H1 (cell line): ENCODE measurements around the gene PTPRR. TPM values are rescaled to one million over a fixed set of nuclear protein-coding genes. Genes with fewer than 3 reads are reported as not detected.

Experiments used
- CTCF ChIA-PET: fragments of 300-600 bp; sonication (Branson Sonifier 250); formaldehyde crosslinking; loops from one replicate; lab custom pipeline; 2021; ENCODE audit not compliant: partially characterized antibody; lab: Charles Lee
- POLR2A ChIA-PET: fragments of 300-600 bp; sonication (Branson Sonifier 250); formaldehyde crosslinking; loops from one replicate; lab custom pipeline; 2021; ENCODE audit warnings: inconsistent platforms; ENCODE audit not compliant: partially characterized antibody; lab: Charles Lee
- DNase-seq, 2 experiments: peaks; one replicate each; pipeline versions ENCODE4 v3.0.0 to v3.0.0-alpha.2; 2010 to 2022; ENCODE audit warnings: low spot score in 2 of 2, low read depth in 1 of 2, mixed read lengths in 1 of 2
- FAIRE-seq: peaks from 2 replicates; lab custom pipeline; 2011; peaks lifted over from hg19 to GRCh38; lab: Jason Lieb, UNC
- H2AFZ ChIP-seq: 2 replicates; pipeline ENCODE4 v1.8.1; 2012; ENCODE audit warnings: low read length, inconsistent platforms
- H2AK5ac ChIP-seq: 2 replicates; pipeline ENCODE4 v1.6.1; 2013; ENCODE audit warnings: low read depth, low read length
- H2BK120ac ChIP-seq: replicated peaks from 2 replicates; pipeline ENCODE3; 2013; ENCODE audit warnings: low read depth, low read length, inconsistent platforms
- H2BK12ac ChIP-seq: 2 replicates; pipeline ENCODE4 v1.6.1; 2013; ENCODE audit warnings: low read depth, low read length
- H2BK15ac ChIP-seq: 2 replicates; pipeline ENCODE4 v1.6.1; 2013; ENCODE audit warnings: low read length
- H2BK20ac ChIP-seq: 2 replicates; pipeline ENCODE4 v1.6.1; 2013; ENCODE audit warnings: low read length
- H2BK5ac ChIP-seq: 2 replicates; pipeline ENCODE4 v1.6.1; 2013; ENCODE audit warnings: low read depth, low read length
- H3K14ac ChIP-seq: 2 replicates; pipeline ENCODE4 v1.6.1; 2013; ENCODE audit warnings: inconsistent platforms; ENCODE audit not compliant: insufficient read length
- H3K18ac ChIP-seq: 2 replicates; pipeline ENCODE4 v1.6.1; 2013; ENCODE audit warnings: low read length; ENCODE audit errors: extremely low read depth
- H3K23ac ChIP-seq: 2 replicates; pipeline ENCODE4 v1.6.1; 2013; ENCODE audit warnings: inconsistent platforms; ENCODE audit not compliant: insufficient read length
- H3K23me2 ChIP-seq: 2 replicates; pipeline ENCODE4 v1.6.1; 2013; ENCODE audit warnings: low read depth, low read length
- H3K27ac ChIP-seq: 2 replicates; pipeline ENCODE4 v1.6.1; 2011; ENCODE audit warnings: low read depth, low read length, inconsistent platforms
- H3K27me3 ChIP-seq, 4 experiments: replicated peaks in 1 of 4; 1 replicate in 1 of 4; 2 replicates in 3 of 4; pipeline versions ENCODE4 v1.6.1 to v1.8.1; 2011 to 2013; ENCODE audit warnings: low read length in 3 of 4, mild to moderate bottlenecking in 3 of 4, inconsistent platforms in 2 of 4, mixed read lengths in 2 of 4, moderate library complexity in 1 of 4; ENCODE audit not compliant: control insufficient read depth in 3 of 4, insufficient read depth in 3 of 4; ENCODE audit errors: extremely low read depth in 1 of 4
- H3K36me3 ChIP-seq, 4 experiments: 2 replicates each; pipeline versions ENCODE4 v1.6.1 to v1.8.1; 2011 to 2013; ENCODE audit warnings: mild to moderate bottlenecking in 4 of 4, low read length in 3 of 4, moderate library complexity in 2 of 4, control low read depth in 1 of 4, inconsistent platforms in 1 of 4; ENCODE audit not compliant: insufficient read depth in 4 of 4, control insufficient read depth in 2 of 4
- H3K4ac ChIP-seq: replicated peaks from 2 replicates; pipeline ENCODE3; 2013; ENCODE audit warnings: low read length, low read depth, mixed read lengths, inconsistent platforms; ENCODE audit not compliant: insufficient read length
- H3K4me1 ChIP-seq, 4 experiments: replicated peaks in 1 of 4; 1 replicate in 1 of 4; 2 replicates in 3 of 4; pipeline versions ENCODE4 v1.6.1 to v1.8.1; 2011 to 2013; ENCODE audit warnings: low read length in 3 of 4, inconsistent platforms in 2 of 4, mixed read lengths in 1 of 4; ENCODE audit not compliant: insufficient read depth in 4 of 4, control insufficient read depth in 3 of 4
- H3K4me2 ChIP-seq, 2 experiments: 2 replicates each; pipeline versions ENCODE4 v1.6.1 to v1.8.1; 2011 to 2013; ENCODE audit warnings: low read depth in 2 of 2, low read length in 2 of 2, control low read depth in 1 of 2, inconsistent platforms in 1 of 2, mild to moderate bottlenecking in 1 of 2; ENCODE audit not compliant: insufficient read depth in 1 of 2
- H3K4me3 ChIP-seq, 4 experiments: fragments of 200-600, 300-600 bp in 1 of 4; sonication (generic), shearing (Covaris generic), sonication (Bioruptor Twin) in 1 of 4; 2 replicates each; pipeline versions ENCODE4 v1.5.1 to v1.8.1; 2011 to 2016; ENCODE audit warnings: low read length in 4 of 4, low read depth in 3 of 4, control low read depth in 2 of 4, inconsistent platforms in 2 of 4, mild to moderate bottlenecking in 2 of 4, mixed read lengths in 1 of 4, moderate library complexity in 1 of 4; ENCODE audit not compliant: insufficient read depth in 2 of 4; ENCODE audit errors: extremely low read depth in 1 of 4
- H3K56ac ChIP-seq: replicated peaks from 2 replicates; pipeline ENCODE3; 2013; ENCODE audit warnings: low read depth, mild to moderate bottlenecking, mixed read lengths, low read length, inconsistent platforms; ENCODE audit not compliant: insufficient read length
- H3K79me1 ChIP-seq: 2 replicates; pipeline ENCODE4 v1.6.1; 2013; ENCODE audit warnings: low read depth, low read length, control low read depth
- H3K79me2 ChIP-seq, 2 experiments: 2 replicates each; pipeline versions ENCODE4 v1.6.1 to v1.8.1; 2012 to 2013; ENCODE audit warnings: low read length in 2 of 2, mild to moderate bottlenecking in 2 of 2, inconsistent platforms in 1 of 2; ENCODE audit not compliant: insufficient read depth in 2 of 2, control insufficient read depth in 1 of 2
- H3K9ac ChIP-seq, 4 experiments: replicated peaks in 1 of 4; 1 replicate in 1 of 4; 2 replicates in 3 of 4; pipeline versions ENCODE4 v1.6.1 to v1.8.1; 2011 to 2013; ENCODE audit warnings: low read depth in 3 of 4, low read length in 3 of 4, control low read depth in 2 of 4, mild to moderate bottlenecking in 2 of 4, moderate library complexity in 2 of 4, inconsistent platforms in 1 of 4; ENCODE audit errors: extremely low read depth in 1 of 4
- H3K9me3 ChIP-seq, 2 experiments: 2 replicates each; pipeline versions ENCODE4 v1.6.1 to v1.8.1; 2012 to 2013; ENCODE audit warnings: mild to moderate bottlenecking in 2 of 2, moderate library complexity in 2 of 2, control low read depth in 1 of 2, inconsistent platforms in 1 of 2, low read depth in 1 of 2, low read length in 1 of 2, mixed read lengths in 1 of 2; ENCODE audit not compliant: insufficient read depth in 2 of 2
- H4K20me1 ChIP-seq, 2 experiments: replicated peaks in 1 of 2; 2 replicates each; pipeline versions ENCODE3 to v1.8.1; 2011 to 2013; ENCODE audit warnings: inconsistent platforms in 2 of 2, low read length in 2 of 2, mild to moderate bottlenecking in 1 of 2; ENCODE audit not compliant: insufficient read depth in 2 of 2, control insufficient read depth in 1 of 2
- H4K5ac ChIP-seq: 2 replicates; pipeline ENCODE4 v1.6.1; 2013; ENCODE audit warnings: low read length, low read depth, mixed read lengths, inconsistent platforms; ENCODE audit not compliant: insufficient read length
- H4K8ac ChIP-seq: 2 replicates; pipeline ENCODE4 v1.8.0; 2013; ENCODE audit warnings: mild to moderate bottlenecking, moderate library complexity, low read length, inconsistent platforms; ENCODE audit not compliant: insufficient read depth; ENCODE audit errors: extremely low read depth
- H4K91ac ChIP-seq: replicated peaks from 2 replicates; pipeline ENCODE3; 2013; ENCODE audit warnings: low read length, mixed read lengths, inconsistent platforms; ENCODE audit not compliant: insufficient read length
- EGR1 ChIP-seq: IDR thresholded peaks from 2 replicates; pipeline ENCODE4 v1.6.1; 2011; ENCODE audit warnings: low read depth, low read length, borderline replicate concordance
- TAF1 ChIP-seq: IDR thresholded peaks from 2 replicates; pipeline ENCODE4 v1.6.1; 2011; ENCODE audit warnings: mild to moderate bottlenecking, low read depth, low read length
- WGBS, 2 experiments: shearing (Covaris generic) in 1 of 2; methylation state at CpG; one replicate each; pipeline versions ENCODE4 v1.1.6 to v1.1.7; 2013 to 2015; ENCODE audit warnings: low lambda C conversion rate in 2 of 2, mixed read lengths in 2 of 2, inconsistent platforms in 1 of 2, low coverage in 1 of 2, missing lambda C conversion rate in 1 of 2; ENCODE audit not compliant: insufficient replicate concordance in 2 of 2, insufficient coverage in 1 of 2, insufficient read length in 1 of 2; ENCODE audit errors: extremely low coverage in 1 of 2, missing lambda C conversion rate in 1 of 2; 5-methylcytosine and 5-hydroxymethylcytosine counted together
- polyA plus RNA-seq, 7 experiments: library from polyadenylated mRNA; depleted of rRNA in 3 of 7; stranded (reverse) in 5 of 7; unstranded in 2 of 7; fragments of >200 nt in 5 of 7; fragments of 200-250 nt in 2 of 7; gene quantifications; 1 replicate in 5 of 7; 2 replicates in 1 of 7; 4 replicates in 1 of 7; pipeline versions ENCODE4 v1.2.1 to v1.2.3, GENCODE V29; 2011 to 2013; ENCODE audit warnings: missing spikeins in 2 of 7, mixed read lengths in 2 of 7
- total RNA-seq: library from RNA; stranded (reverse); fragmentation: NEBNext Ultra II Directional; extraction: Animal tissue kit (Norgen Biotek cat#: 25700); gene quantifications from 2 replicates; pipeline ENCODE4 v1.2.1, GENCODE V29; 2021

PTPRR gene
- total and polyA plus RNA-seq, 2 of the 8 experiments (the other 6 are each of a cell fraction or from before 2014, with no cell fraction given) = 0.07 to 0.35 TPM

- H2BK5ac ChIP-seq = peak overlapping the region; percentile 53; the same call in 1 of the 2 replicates
- H4K91ac ChIP-seq = no peak overlapping the region
- H4K8ac ChIP-seq = no peak overlapping the region
- no peak overlapping the region for H2BK20ac ChIP-seq
- no peak overlapping the region for H3K9ac ChIP-seq
- H3K36me3 ChIP-seq = no peaks in the 10 kb centered on the region
- FAIRE-seq = peak; percentile 81
- H3K23me2 ChIP-seq = no peaks in the 10 kb centered on the region
- H2BK120ac ChIP-seq = no peak overlapping the region
- H3K18ac ChIP-seq = no peak overlapping the region
- H2AK5ac ChIP-seq = no peak overlapping the region
- CTCF ChIA-PET = interaction anchor here (0.5 to 2.0 kb wide), 17 partner anchors 8 to 1076 kb away, joined by 3 to 6 read pairs (median 3); no protein-coding TSS in a partner anchor
- H3K27me3 ChIP-seq = no peaks in the 10 kb centered on the region
- no peaks in the 10 kb centered on the region for H3K9me3 ChIP-seq
- no peak for DNase-seq
- H3K27ac ChIP-seq = no peak overlapping the region
- TF ChIP-seq TAF1 (no peak), EGR1 (peak; percentile 70; the same call in 1 of the 2 replicates)
- no peak overlapping the region for H3K56ac ChIP-seq
- POLR2A ChIA-PET = no interaction called here
- H3K79me1 ChIP-seq = no peaks in the 10 kb centered on the region
- peaks cover 0 to 10% (median 1%) of the 10 kb centered on the region in 4 experiments; a peak in 2 of 7 replicates for H3K4me1 ChIP-seq
- no peak overlapping the region for H2AFZ ChIP-seq
- H3K4me2 ChIP-seq = peak overlapping the region in 1 of 2 experiments; percentile 29; a peak in 1 of 4 replicates
- no peak overlapping the region for H3K4ac ChIP-seq
- no peak overlapping the region for H3K4me3 ChIP-seq
- H2BK12ac ChIP-seq = no peak overlapping the region
- no peaks in the 10 kb centered on the region for H3K79me2 ChIP-seq
- no peak overlapping the region for H3K23ac ChIP-seq
- no peak overlapping the region for H4K5ac ChIP-seq
- no peaks in the 10 kb centered on the region for H4K20me1 ChIP-seq
- no peak overlapping the region for H3K14ac ChIP-seq
- WGBS, 2 experiments = 59% methylated on average over 11 of the region's 11 CpGs; no CpG with 5 or more reads in 1 of the 2 experiments
- H2BK15ac ChIP-seq = no peak overlapping the region
Measured at GRCh38 chr12:70721656-70722357, 198.7 kb downstream of the PTPRR start.
